HG02840 (cell line): ENCODE measurements around the gene ASPDH.

ENCODE experiments used
- ATAC-seq: cut with Tn5 transposase; IDR thresholded peaks from one replicate; pipeline ENCODE4 v1.9.1; 2021; ENCODE audit warnings: mild to moderate bottlenecking, moderate library complexity, moderate number of reproducible peaks; ENCODE audit not compliant: unreplicated experiment, low FRiP score

The ASPDH gene

DNA sequence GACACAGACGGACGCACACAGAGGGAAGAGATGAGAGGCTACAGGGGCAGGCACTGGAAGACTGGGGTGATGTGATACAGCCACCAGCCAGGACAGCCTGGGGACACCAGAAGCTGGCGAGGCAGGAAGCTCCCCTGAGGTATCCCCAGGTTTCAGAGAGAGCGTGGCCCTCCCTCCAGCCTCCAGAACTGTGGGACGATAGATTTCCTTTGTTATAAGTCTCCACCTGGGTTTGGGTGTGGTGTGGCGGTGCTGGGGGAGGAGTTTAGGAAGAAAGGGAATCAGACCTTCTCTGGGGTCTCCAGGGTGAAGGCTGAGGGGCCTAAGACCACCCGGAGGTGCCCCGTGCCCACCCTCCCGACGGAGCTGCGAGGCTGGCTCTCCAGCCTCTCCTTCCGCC is 2.7 kb upstream of the ASPDH start:
- ATAC-seq, result no peak

DNA sequence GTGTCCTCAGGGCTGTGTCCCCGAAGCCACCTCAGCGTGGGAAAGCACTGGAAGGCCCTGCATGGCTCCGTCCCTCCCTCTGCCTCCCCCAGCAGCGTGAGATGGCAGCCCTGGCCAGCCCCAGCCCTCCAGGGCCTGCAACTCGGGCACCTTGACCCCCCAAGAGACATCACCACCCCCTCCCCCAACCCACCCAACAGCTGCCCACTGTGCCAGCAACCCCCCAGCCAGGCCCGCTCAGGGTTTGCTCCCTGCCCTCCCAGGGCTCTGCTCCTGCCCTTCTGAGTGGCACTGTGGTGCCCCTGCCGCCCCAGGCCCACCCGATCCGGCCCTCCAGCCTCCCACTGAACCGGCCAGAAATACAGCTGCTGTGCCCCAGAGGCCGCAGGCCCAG is 1.5 kb upstream of the ASPDH start:
- no peak for ATAC-seq

DNA sequence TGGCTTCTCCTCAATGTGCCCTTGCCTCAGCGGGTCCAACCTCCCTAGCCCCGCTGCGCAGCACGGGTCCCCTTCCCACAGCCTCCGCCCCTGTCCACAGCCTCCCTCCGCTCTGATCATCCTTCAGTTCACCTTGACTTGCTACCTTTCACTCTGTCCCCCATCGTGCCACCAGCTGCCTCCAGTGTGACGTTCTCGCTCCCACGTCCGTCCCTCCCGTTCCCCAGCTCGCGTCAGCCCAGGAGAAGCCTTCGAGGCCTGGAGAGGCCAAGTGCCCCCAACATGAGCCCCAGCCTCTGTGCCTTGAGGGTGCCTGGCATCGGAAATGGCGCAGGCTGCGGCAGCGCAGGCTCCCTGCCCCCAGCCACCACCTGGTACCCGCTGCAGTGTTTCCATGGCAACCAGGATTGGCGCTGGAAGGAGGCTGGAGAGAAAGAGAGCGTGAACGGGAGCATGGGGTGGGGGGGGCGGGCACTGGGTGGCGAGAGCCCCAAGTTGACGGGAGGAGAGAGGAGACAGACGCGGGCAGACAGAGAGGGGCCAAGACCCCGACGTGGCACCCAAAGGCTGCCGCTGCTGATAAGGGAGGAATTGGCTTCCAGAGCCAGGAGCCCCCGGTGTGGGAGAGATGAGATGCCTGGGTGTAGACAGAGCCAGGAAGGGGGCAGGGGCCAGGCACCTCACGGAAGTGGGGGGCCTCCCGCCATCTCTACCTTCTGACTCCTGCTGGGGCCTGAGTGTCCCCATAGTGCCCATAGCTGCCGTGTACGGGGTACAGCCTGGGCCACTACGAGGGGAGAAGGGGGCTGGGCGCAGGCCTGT is 844 bp upstream of the ASPDH start:
- no peak for ATAC-seq

DNA sequence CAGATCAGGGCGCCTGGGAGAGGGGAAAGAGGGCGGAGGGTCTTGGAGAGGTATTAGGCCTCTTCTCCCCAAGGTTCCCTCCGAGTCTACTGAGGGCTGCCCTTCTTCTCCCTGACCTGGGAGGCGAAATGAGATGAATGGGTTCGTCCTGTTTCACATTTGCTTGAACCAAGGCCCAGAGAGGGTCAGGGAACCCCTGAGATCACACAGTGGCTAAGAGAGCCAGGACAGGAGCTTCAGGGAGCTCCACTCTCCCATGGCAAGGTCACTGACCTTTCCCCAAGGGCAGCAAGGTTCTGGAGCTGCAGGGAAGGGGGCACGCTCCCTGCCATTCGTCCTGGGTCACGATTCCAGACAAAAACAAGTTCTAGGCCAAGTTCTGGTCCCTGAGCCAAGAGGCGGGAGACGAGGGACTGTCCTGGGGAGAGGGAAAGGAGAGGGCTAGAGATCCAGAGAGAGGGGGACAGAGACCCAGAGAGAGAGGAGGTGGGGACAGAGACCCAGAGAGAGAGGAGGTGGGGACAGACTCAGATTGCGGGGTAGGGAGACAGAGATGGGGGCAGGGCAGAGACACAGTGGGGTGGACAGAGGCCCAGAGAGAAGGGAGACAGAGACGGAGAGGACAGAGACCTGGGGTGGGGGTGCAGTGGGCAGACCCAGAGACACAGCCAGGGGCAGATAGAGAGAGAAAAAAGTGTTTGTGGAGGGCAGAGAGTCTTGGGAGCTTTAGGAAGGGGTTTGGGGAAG is 541 bp downstream of the ASPDH start:
- ATAC-seq, result no peak

DNA sequence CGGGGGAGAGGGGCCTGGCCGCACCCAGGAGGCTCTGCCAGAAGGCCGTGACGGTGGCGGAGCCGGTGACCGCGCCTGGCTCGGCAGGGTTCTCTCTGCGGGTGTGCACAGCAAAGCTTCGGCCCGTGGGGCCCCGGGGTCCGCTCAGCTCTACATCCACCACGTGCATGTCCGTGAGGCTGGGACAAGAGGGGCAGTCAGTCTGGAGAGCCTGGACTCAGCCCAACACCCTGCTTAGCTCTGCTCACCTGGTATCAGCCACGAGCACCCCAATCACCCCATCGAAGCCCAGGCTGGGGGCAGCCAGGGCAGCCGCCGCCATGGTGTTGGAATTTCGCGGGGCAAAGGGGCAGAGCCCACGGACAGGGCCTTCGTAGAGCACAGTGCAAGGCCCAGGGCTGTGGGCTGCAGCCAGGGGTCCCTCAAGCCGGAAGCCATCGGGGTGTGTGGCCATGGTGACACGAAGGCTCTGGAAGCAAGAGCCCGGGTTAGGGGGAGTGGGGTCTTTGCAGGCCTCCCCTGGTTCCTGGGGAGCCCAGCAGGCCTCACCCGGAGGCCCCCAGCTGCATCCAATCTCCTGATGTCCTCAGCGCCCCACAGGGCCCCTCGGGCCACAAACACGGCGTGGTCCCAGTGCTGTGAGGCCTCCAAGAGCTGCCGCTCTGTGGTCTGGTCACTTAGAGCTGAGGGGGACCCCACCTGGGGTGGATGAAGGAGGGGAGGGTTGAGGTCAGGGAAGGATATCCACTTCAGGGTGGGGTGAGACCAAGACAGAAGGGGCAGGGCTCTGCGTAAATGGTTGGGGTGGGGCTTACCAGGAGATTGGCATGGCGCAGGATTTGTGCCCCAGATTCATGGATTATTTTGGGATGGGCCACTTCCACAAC is 1.4 kb downstream of the ASPDH start:
- ATAC-seq, result no peak

DNA sequence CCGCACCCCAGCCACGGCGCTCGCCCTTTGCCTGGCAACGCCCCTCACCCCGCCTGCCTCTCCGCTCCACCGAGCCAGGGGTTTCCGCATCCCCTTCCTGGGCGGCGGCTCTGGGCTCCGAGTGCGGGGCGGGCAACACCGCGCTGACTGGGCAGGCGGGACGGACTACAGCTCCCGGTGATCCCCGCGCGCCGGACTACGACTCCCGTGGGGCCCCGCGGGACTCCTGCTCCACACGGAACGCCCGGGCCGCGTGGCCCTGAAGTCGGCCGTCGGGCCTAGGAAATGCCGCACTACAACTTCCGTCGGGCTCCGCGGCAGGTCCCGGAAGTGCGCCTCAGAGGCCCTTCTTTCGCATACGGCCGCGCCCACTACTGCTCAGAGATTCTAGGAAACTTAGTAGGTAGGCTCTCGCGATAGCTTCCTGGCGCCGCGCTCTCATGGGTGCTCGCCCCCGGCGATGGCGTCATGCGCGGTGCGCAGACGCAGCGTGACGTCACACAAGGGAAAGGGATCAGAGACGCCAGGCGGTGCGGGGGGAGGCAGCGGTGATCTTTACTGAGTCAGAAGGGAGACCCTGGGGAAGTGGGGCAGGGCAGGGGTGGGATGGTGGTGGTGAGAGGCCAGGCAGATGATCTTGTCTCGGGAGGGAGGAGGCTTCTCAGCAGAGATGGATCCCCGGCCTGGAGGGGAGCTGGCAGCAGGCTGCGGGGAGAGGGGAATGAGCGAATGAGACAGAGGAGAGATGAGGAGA is 2.5 kb downstream of the ASPDH start, which contains the start of gene JOSD2:
TSS of gene JOSD2 (minus strand) at position 123 of the 754 bp plus-strand sequence. CDS start 760 bp downstream, outside the sequence.
- peak; percentile 88 for ATAC-seq

DNA sequence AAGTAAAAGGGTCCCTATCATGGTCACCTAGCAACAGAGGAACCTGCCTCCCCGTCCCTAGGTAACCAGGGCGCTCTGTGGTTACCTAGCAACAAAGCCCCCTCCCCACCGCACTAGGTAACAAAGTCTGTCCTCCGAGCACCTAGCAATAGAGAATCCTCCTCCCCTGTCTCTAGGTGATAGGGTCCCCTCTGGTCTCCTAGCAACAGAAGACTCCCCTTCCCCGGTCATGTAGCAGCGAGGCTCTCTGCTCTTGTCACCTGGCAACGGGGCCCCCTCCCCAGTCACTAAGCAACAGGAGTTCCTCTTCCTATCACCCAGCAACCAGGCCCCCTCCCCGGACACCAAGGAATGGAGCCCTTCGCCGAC is 3.0 kb downstream of the ASPDH start:
- no peak for ATAC-seq

DNA sequence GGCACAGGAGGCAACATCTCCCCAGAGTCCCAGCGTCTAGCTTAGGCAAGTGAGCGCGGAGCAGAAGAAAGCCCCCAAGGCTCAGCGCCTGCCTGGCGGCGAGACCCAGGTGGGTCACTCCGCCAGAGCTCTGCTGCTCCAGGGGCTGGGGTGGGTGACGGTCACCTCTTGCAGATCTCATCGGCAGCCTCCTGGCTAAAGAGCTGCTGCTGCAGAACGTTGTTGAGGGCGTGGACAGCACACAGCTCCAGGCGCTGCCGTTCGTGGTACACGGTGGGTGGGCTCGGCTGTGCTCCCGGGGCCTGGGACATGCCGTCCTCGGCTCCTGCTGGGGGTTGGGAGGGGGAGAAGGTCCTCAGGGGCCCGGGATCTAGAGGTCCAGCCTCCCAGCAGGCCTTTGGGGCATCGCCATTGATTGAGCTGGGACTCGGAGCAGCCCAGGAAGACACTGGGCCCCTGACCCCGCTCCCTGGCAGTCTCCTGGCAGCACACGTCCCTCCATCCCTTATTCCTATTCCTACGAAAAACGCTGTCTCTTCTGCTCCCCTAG is 3.5 kb downstream of the ASPDH start:
- ATAC-seq, result no peak

DNA sequence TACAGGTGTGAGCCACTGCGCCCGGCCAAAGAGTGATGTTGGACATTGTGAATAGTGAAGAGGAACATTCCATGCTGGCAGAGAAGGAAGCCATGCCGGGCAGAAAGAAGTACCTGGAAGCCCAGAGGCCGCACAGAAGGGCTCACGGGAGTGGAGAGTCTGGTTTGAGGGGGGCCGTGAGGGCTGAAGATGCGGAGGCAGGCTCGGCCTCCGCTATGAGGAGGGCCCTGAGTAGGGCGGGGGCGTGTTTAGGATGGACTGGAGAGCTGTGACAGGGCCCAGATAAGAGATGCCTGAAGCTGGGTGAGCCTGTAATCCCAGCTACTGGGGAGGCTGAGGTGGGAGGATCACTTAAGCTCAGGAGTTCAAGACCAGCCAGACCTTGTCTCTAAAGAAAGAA is 4.3 kb downstream of the ASPDH start:
- ATAC-seq, result no peak

DNA sequence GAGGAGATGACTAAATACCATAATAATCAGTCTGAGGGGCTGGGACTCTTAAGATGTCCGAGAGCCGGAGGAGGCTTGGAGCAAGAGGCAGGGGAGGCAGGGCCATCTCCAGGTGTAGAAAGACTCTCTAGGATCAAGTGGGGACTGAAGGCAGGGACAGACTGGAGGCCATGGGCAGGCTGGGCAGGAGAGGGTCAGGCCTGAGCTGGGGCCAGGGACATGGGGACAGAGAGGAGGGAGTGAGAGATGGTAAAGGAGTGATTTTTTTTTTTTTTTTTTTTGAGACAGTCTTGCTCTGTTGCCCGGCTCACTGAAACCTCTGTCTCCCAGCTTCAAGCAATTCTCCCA is 4.9 kb downstream of the ASPDH start:
- ATAC-seq, result no peak

DNA sequence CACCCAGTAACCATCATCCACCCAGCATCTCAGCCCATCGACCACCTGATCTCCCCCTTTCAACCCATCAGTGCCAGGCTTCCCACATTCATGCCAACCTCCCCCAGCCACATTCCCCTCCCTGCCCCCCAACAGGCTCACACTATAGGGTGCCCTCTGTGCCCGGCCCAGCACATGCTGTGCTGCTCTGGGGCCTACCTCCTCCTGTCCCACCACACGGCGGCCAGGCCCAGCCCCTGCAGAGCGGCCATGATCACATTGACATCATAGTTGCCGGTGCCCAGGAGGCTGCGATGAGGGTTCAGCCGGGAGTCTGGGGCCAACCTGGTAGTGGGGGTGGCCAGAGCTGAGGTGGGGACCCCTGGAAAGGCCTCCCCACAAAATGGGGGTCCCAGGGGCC is 6.3 kb downstream of the ASPDH start:
- ATAC-seq, result no peak

DNA sequence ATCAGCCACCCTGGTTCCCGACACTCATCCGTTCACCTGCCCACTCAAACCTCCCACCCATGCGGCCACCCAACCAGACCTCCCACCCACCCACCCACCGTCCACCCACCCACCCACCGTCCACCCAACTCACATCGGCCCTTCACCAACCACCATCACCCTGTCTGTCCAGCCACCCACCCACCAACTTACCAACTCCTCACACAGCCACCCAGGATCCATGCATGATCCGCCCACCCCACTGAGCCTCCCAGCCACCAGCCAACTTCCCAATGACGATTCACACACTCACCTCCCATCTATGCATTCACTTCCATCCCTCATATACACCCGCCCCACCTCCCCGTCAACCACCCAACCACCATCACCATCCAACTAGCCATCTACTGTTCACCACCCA is 7.0 kb downstream of the ASPDH start:
- no peak for ATAC-seq

DNA sequence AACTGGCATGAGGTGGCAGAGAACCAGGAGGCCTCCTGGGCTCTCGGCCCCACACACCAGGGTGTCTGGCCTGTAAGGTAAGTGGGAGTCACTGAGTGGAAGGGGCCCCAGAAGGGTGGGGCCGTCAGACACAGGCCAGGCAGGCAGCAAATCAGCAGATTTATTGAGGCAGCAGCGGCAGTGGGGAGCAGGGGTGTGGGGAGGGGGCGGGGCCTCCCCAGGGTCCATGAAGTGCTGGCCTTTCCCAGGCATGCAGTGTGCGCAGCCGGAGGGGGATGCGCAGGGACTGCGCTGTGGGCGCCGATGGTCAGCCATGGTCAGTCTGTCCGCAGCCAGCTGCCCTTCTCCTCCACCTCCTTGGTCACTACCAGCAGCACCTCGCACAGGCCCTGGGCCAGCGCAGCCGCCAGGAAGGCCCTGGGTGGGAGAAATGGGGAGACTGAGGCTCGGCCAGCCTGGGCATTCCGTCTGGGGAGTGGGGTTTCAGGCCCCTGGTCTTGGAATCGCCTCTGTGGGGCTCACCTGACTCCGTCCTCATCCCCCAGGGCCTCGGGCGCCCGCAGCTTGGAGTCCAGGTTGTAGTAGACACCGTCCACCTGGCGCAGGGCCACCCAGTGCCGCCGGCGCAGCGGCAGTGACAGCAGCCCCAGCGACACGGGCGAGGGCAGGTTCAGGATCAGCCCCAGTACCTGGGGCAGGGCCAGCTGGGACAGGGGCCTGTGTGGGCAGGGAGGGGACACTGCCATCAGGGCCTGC is 7.7 kb downstream of the ASPDH start:
- ATAC-seq, result no peak

DNA sequence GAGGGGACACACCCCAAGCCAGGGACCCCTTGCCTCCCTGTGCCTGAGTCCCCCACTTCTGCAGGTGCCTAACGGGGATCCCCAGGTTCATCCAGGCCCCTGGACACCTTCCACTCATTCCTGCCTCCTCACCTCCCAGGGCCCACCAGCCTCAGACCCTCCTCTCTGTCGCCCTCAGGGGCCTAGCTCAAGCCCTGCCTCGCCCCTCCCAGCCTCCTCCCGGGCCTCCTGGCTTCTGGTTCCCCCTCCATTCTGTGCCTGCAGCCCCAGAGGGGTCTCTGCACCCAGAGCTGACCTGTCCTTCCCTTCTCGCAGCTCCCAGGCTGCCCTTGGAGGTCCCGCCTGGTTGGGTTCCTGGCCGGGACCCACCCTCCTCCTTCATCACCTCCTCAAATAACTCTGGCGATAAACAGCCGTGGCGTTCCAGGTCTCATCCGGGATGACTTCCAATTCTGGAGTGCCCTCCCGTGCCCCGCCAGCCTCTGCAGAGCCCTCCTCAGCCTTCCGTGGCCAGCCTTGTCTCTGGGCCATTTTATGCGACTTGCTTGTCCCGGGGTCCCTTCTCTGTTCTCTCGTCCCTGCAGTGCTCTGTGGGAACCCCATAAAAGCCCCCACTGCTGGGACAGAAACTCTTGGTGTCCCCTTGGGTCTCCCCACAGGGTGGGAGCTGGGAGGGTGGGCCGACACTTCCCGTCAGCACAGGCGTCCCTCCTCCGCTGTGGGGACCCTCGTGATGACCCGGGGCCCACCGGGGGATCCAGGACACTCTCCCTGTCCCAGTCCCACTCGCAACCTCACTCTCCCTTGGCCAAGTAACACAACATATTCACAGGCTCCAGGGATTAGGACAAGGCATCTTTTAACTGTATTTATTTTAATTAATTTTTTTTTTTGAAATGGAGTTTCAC is 11.9 kb downstream of the ASPDH start:
- no peak for ATAC-seq

DNA sequence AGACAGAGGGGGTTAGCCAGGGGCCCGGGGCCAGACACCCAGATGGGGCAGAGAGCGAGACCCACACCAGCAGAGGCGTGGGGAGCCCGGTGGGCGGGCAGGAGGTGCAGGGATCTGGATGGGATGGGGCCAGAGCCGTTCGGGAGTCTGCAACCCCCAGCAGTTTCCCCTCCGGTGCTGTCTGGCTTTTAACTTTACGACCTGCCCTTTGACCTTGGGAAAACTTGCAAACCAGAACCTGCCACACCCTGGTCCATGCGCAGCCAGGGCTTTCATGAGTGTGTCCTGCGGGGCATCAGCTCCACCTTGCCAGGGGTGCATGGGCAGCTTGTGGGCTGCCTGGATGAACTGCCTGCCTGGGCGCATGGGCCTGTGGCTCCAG is 12.5 kb downstream of the ASPDH start:
- no peak for ATAC-seq

DNA sequence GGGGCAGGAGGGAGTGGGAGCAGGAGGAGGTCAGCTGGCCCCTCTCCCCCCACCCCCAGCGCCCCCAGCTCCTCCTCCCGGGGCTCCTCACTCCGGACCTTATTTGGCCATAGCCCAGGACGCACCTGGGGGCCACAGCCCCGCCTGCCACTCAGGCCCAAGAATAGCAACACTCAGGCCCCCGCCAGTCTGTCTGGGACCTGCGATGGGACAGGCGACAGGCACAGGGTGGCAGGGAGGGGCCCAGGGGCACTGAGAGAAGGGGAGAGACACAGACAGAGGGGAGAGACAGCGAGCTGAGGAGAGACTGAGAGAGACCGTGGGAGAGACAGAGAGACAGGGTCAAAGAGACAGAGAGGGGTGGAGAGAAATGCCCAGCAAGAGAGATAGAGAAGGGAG is 13.0 kb downstream of the ASPDH start:
- ATAC-seq, result no peak

DNA sequence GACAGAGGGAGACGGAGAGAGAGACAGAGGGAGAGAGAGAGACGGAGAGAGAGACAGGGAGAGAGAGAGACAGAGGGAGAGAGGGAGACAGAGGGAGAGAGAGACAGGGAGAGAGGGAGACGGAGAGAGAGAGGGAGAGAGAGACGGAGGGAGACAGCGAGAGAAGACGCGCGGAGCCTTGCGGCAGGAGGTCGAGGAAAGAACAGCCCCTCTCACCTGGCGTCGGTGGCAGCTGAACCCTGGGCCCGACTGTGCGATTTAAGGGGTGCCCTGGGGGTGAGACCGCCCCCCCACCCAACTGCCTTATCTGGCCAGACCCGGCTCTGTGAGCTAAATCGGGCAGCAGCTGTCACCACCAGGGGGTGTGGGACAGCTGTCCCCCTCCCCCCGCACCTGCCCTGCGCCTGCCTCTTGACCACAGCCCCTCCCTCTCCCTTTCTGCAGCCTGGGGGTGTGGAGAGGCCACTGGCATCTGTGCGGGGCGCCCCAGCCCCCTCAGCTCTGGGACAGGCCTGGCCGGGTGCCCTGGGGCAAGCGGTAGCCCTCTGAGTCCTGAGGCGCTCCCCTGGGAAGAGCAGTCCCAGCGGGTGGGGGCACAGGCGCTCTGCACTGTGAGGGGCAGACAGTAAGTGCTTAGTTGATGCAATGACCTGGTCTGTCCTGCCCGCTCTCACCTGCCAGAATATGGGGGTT is 13.5 kb downstream of the ASPDH start:
- no peak for ATAC-seq
